ENCODE results near the gene WASHC3.
"Not testable (repeated sequence)": the region's sequence is repeated elsewhere in the genome, so short reads cannot be mapped to it uniquely, and the experiment has no call there.

The WASHC3 gene

GRCh38 chr12:102050660-102051430 lies 10.9 kb downstream of the WASHC3 start:
- no peak for DNase-seq (ENCODE audit: low read depth)

DNA sequence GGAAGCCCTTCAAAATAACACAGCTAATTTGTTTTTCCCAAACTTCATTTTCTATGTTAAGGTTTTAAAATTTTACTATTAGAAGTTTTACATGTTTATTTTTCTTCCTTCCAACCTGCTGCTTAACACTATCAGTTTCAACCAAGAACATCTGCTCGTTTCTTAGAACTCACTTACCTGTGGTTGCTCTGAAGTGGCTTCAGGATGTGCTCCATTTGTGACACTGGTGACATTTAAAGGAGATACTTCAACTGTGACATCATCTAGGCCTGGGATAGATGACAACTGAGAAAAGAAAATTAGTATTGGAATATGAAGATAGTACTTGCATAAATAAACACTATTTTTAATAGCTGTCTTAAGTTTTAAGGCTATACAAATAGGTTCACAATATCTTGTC lies 17.9 kb downstream of the WASHC3 start:
- DNase-seq (ENCODE audit: low read depth), result no peak

GRCh38 chr12:102033991-102034745 lies 27.6 kb downstream of the WASHC3 start:
- DNase-seq (ENCODE audit: low read depth), result no peak

- DNase-seq (ENCODE audit: low read depth), result no peak
Observed at GRCh38 chr12:102031852-102032251, 29.9 kb downstream of the WASHC3 start.

- DNase-seq (ENCODE audit: low read depth), result no peak
Observed at GRCh38 chr12:102029141-102029540, 32.6 kb downstream of the WASHC3 start.

- DNase-seq (ENCODE audit: low read depth), result no peak
Observed at GRCh38 chr12:102026728-102027127, 35.1 kb downstream of the WASHC3 start.

DNA sequence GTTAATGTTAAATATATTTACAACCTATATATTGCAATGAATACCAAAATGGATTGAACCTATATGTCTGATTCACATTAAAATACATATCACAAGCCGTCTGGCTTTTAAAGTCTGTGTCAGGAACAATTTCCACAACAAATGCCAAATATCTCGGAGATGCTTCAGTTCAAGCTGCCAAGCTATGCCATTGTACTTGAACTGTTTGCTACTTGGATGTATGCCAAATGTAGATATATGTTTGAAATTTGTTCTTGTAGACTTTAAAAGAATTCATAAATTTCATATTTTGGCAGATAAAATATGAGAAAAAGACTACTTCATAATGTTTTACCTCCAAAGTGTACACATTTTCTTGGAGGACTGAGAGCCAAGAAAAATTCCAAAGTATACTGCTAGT lies 37.0 kb downstream of the WASHC3 start:
- no peak for DNase-seq (ENCODE audit: low read depth)

- DNase-seq (ENCODE audit: low read depth), result peak; percentile 6
Observed at GRCh38 chr12:102023343-102023930, 38.4 kb downstream of the WASHC3 start.

DNA sequence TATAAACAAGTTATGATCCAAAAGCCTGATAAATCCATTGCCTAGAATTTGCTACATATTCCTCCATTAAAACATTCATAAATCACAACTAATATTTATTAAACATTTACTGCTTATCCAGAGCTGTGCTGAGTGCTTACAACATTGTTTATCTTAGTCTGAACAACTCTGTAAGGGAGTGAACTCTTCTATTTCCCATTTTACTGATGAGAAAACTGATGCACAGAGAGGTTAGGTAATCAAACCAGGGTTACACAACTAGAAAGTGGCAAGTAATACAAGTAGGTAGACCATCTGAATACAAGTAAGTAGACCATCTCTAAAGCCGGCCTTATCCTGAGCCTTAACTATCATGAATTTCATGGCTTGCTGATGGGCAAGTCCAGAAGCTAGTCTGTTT lies 39.5 kb downstream of the WASHC3 start:
- no peak for DNase-seq (ENCODE audit: low read depth)

DNA sequence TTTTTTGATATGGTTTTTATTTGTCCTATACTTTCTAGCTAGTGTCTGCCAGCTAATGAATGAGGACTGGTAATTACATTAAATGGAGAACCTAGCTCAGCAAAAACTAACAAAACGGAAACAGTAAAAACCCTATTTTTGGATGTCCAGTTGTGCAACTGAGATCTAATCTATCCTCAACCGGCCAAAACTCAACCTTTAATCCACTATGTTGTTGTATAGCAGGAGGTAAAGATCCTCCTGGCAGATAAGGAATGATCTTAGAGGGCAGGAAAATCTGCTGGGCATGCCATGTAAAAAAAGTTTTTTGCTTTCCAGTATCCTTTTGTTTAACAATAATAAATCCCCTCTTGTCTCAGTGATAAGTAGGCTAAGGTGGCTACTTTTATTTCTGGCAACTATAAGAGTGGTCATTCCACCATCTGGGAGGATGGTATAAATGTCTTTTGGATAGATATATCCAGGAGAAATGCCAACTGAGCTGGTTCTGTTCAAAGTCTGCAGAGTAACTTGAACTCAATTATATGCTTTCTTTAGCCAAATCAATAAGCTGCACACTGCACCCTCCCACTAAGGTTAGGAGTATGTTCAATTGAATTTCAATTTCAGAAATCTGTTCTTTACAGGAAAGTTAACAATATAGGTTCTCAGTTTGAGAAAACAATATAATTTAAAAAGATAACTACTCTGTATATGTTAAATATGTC lies 40.1 kb downstream of the WASHC3 start:
- no peak for DNase-seq (ENCODE audit: low read depth)

GRCh38 chr12:102018607-102019006 lies 43.2 kb downstream of the WASHC3 start:
- DNase-seq (ENCODE audit: low read depth), result not testable (repeated sequence)

GRCh38 chr12:102016472-102016871 lies 45.3 kb downstream of the WASHC3 start:
- DNase-seq (ENCODE audit: low read depth), result no peak

DNA sequence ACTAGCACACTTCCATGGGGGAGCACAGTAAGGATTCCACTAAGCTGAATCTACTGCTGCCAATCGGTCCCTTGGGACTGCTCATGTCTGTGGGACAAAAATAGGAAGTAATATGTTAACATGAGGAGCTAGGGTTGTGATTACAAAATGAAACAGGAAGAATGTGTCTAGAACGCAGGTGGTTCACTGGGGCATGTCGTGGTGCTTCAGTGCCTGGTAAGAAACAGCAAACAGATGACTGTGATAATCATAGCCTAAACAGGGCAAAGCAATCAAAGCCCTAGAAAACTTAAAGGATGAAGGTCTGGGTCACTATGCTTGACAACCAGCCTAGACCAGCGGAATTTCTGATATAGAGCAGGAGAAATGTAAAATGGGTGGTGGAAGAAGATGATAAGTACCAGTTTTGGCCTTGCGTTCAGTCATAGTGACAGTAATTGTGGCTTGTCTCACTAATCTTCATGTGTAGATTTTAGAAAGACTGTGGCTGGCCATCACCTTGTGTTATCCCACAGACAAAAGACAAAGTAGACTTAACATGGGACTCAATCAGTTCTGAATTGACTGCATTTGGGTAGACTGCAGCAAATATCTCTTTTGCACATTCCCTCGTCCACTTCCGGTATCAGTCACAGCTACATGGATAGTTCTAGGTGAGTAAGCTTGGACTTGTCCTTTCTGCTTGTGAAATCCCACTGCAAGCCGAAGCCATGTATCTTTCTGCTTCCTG lies 51.4 kb downstream of the WASHC3 start:
- no peak for DNase-seq (ENCODE audit: low read depth)

DNA sequence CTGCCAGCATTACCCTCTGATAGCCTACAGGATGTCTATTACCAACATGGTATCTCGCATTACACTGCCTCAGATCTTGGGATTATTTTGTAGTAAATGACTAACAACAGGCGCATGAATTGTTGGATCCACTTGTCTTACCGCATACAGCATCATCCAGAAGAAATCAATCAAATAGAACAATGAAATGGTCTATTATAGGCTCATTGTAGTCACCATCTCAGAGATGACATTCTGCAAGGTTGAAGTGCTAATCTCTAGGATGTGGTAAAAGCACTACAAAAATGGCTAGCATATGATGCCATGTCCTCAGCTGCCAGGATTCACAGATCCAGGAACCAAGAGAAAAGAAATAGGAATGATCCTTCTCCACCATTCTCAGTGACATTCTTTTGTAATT lies 52.0 kb downstream of the WASHC3 start:
- DNase-seq (ENCODE audit: low read depth), result no peak

DNA sequence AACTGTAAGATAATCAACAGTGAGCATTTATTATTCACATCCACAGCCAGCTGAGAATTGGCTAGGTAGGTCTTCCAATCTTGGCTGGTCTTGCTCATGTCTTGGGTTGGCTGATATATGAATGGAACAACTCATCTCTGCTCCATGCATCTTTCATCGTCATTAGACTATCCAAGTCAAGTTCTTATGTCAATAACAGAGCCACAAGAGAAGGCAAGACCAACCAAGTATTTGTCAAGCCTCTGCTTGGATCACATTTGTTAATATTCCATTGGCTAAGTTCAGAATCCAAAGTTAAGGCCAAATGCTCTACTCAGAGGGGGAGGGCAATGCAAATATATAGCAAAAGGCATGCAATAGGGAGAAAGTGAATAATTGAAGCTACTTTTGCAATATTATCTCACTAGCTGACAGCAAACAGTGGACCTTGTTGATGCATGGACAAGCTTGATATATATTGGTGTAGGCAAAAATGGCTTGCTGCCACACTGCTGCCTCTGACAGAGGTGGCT lies 53.1 kb downstream of the WASHC3 start:
- DNase-seq (ENCODE audit: low read depth), result no peak

DNA sequence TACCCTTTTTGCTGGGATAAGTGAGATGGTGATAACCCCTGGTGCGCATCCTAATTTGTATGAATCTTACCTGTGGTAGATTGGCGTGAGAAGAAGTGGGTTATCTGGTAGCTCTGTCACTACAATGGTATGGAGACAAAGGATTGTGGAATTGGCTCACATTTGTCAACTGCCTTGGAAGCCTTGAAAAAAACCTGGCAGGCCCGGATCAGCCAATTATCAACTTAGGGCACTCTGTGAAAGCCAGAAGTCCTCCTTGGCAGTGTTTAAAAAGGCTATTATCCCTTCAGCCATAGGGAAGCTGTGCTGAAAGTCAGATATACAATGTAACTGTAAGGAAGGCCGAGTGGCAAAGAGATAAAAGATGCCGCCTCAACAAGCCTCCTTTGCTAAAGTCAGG lies 56.5 kb downstream of the WASHC3 start:
- no peak for DNase-seq (ENCODE audit: low read depth)

- no peak for DNase-seq (ENCODE audit: low read depth)
Observed at GRCh38 chr12:101997102-101997501, 64.7 kb downstream of the WASHC3 start.

GRCh38 chr12:101995684-101996083 lies 66.1 kb downstream of the WASHC3 start:
- no peak for DNase-seq (ENCODE audit: low read depth)

- no peak for DNase-seq (ENCODE audit: low read depth)
Observed at GRCh38 chr12:101992091-101992490, 69.7 kb downstream of the WASHC3 start.

GRCh38 chr12:101982307-101982706 lies 79.5 kb downstream of the WASHC3 start:
- no peak for DNase-seq (ENCODE audit: low read depth)

- DNase-seq (ENCODE audit: low read depth), result no peak
Observed at GRCh38 chr12:101981868-101982267, 79.9 kb downstream of the WASHC3 start.

- no peak for DNase-seq (ENCODE audit: low read depth)
Observed at GRCh38 chr12:101968770-101969169, 93.0 kb downstream of the WASHC3 start.
